NCI-H1417 treated with DMSO at 0.1 percent for 48 hours (cell line): ENCODE measurements around the gene MADD.

Experiments used
- DNase-seq: peaks from one replicate; lab custom pipeline; 2025; lab: John Stamatoyannopoulos, UW

MADD gene

GRCh38 chr11:47269829-47270305 lies at the start of gene MADD:
Gene MADD, plus strand, starts transcription at chr11:47270133.
- no peak for DNase-seq

- DNase-seq: no peak
Measured at GRCh38 chr11:47220401-47220821, 49.5 kb upstream of the MADD start.

DNA sequence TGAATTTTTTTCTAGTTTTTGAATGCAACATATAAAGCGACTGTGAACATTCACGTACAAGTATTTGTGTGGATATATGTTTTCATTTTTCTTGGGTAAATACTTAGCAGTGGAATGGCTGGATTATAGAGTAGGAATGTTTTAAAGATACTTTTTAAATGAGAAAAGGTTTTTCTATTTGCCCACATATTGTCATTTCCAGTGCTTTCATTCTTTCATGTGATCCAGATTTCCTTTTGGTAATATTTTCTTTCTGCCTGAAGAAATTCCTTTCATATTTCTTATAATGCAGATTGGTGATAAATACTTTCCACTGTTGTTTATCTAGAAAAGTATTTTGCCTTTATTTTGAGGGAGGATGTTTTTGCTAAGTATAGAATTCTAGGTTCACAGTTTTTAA lies 47.2 kb upstream of the MADD start:
- no peak for DNase-seq

DNA sequence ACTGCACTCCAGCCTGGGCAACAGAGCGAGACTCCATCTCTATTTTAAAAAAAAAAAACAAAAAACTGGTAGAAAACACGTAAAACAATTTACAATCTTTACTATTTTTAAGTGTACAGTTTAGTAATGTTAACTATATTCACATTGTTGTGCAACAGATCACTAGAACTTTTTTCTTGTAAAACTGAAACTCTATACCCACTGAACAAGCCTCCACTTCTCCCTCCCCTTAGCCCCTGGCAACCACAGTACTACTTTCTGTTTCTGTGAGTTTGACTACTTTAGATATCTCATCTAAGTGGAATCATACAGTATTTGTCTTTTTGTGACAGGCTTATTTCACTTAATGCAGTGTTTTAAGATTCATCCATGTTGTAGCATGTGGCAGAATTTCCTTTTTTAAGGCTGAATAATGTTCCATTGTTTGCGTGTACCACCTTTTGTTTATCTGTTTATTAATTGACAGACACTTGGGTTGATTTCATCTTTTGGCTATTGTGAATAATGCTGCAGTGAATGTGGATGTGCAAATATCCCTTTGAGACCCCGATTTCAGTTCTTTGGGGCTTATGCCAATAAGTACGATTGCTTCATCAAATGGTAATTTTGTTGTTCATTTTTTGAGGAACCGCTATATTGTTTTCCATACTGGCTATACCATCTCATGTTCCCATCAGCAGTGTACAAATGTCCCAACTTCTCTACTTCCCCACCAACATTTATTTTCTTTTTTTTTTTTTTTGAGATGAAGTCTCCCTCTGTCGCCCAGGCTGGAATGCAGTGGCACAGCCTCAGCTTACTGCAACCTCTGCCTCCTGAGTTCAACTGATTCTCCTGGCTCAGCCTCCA lies 44.2 kb upstream of the MADD start:
- no peak for DNase-seq

DNA sequence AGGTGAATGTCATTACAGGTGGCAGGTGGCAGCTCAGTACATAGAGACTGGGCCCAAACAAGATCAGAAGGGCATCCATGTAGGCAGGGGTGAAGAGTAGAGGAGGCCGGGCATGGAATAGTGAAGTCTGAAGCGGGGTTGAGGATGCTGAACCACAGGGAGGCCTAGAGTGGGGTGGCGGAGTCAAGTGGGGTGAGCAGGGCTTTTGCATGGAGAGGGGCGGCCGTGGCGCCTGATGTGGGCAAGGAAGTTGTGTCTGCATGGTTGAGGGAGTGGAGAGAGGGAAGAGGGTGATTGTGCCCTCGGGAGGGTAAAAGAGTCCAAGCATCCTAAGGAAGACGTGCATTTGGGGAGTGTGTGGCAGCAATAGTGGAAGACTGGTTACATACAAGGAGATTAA lies 40.8 kb upstream of the MADD start:
- DNase-seq: no peak

DNA sequence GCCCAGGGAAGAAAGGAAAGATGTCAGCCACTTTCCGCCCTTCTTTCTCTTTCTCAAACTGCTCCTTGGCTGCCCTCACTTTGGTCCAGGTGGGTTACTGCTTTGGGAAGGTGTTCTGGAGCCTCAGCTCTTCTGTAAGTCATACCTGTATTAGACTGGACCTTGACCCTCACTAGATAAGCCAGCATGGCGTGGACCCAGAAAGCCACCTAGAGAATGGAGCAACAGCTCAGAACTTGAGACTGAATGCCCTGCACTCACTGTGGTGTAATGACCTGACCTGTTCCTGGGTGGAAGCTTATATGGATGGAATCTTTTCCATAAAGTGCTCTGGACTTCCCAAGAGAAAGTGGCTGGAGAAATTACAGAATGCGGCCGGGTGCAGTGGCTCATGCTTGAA lies 36.9 kb upstream of the MADD start:
- no peak for DNase-seq

DNA sequence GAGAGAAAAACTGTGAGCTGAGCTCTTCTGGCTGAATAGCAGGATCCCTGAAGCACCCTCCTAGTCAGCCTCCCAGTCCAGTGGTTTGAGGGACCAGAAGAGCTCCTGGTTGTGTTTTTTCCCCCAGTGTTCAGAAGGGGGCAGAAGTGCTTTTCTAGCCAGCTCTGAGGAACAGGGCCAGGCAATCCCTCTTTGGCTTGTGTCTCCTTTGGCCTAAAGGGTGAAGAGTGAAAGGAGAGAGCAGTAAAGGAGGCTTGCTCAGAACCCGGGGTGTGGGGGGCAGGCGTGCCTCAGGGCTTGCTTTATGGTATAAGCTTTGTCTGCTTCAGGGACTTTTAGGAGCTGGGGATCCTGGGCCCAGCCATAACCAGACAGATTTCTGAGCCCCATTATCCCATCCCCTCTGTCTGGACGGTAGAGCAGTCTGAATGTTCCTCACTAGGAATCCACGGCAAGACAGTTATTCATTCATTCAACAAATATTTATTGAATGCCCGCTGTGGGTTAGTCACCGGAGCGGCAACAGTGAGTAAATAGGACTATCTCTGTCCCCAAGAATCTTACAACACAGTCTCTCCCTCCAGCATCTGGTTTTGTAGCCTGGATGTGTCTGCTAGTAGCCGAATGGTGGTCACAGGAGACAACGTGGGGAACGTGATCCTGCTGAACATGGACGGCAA lies 35.8 kb upstream of the MADD start:
- no peak for DNase-seq

GRCh38 chr11:47234669-47235100 lies 35.2 kb upstream of the MADD start:
- DNase-seq: no peak

GRCh38 chr11:47235163-47235562 lies 34.8 kb upstream of the MADD start:
- DNase-seq: no peak

DNA sequence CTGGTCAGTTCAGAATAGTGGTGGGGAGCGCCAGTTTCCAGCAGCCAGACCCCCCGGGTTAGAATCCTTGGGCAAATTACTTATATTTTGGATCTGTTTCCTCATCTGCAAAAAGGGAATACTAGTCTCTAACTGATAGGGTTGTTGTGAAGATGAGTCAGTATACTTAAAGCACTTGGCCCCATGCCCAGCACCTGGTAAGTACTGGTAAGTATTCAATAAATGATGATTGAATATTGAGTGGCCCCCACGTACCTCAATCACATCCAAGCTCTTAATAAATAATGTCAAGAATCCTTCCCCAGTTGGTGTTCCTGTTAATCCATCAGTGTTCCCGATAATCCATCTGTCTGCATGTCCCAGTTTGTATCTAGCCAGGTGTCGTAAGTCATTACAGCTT lies 33.5 kb upstream of the MADD start:
- no peak for DNase-seq

- no peak for DNase-seq
Measured at GRCh38 chr11:47239852-47240251, 30.1 kb upstream of the MADD start.

DNA sequence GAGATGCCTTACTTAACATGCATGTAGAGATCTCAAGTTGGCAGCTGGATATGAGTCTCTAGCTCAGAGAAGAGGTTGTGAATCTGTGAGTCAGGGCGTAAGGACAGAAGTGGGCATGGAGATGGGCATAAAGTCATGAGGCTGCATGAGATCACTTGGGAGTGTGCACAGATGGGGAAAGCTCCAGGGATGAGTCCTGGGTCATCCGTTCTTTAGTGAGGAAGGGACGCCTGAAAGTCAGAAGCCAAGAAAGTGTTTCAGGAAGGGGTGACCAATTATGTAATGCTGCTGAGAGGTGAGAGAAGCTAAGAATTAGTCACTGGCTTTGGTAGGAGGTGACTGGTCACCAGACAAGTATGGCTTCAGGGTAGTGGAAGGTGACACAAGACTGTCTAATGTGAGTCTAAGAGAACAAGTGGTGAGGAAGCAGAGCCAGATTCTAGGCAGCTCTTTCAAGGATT lies 28.1 kb upstream of the MADD start:
- no peak for DNase-seq

- no peak for DNase-seq
Measured at GRCh38 chr11:47242596-47243192, 27.2 kb upstream of the MADD start.

DNA sequence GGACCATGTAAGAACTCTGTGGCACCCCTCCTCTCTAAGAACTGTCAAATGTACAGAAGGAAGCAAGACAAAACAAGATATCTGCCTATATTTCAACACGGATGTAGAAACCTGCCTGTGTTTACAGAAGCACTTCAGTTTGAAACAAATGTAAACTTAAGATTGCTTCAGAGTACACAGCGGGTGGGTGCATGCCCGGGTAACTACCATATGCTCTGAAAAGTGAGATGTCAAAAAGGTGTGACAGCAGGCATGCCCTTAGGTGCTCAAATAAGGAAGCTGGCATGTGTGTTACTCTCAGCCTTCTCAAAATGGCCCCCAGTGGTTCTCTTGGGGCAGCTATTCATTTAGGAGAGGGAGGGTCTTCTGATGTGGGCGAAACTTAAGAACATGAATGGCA lies 26.5 kb upstream of the MADD start:
- no peak for DNase-seq

GRCh38 chr11:47244448-47245350 lies 25.2 kb upstream of the MADD start:
- no peak for DNase-seq

DNA sequence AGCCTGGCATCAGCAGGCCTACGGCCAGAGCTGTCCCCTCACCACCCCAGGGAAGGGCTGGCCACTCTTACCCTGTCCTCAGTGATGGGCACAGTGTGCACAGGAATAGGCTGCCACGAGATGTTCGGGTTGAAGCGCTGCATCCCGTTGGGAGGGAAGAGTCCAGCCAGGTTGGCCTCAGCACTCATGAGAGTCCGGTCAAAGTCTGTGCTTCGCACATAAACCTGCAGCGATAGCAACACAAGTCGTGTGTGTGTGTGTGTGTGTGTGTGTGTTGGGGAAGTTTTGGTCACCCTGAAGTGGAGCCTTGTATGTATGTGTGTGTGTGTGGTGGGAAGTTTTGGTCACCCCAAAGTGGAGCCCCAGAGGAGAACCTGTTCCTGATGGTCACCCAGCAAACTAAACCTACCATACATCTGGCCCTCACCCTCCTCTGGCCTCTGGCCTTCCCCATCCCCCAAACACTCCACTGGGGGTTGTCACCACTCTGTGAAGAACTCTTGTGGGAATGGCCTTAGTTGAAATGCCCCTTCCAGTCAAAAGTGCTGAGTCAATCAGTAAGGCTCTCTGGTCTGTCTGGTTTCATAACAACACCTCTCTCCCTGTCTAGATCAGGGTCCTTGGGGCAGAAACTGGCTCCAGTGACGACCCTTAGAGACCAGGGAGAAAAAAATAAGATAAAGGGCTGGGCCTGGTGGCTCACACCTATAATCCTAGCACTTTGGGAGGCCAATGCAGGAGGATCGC lies 24.1 kb upstream of the MADD start:
- DNase-seq: no peak

DNA sequence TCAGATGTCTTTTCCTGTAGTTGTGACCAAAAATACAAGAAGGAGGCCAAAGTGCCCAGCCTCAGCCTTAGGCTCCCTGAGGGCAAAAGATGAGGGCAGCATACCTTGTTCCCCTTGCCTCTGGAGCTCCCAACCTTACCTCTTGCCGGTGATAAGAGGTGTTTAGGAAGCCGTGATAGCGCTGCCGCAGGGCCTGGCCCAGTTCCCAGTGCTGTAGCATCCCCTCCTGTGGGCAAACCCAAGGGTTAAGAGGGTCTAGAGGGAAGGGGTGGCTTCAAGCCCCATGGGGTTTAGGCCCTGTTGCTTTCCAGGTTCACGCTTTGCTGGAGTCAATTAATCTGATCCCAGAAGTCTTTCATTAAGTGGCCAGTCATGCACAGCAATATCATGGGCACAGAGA lies 22.4 kb upstream of the MADD start:
- DNase-seq: no peak

- DNase-seq: no peak
Measured at GRCh38 chr11:47248304-47248663, 21.6 kb upstream of the MADD start.

GRCh38 chr11:47248664-47249377 lies 21.1 kb upstream of the MADD start, which contains the start of gene ACP2:
Gene ACP2, minus strand, starts transcription at chr11:47248814. Its CDS starts 25 bp downstream, at chr11:47248789.
- peak; percentile 57 for DNase-seq

DNA sequence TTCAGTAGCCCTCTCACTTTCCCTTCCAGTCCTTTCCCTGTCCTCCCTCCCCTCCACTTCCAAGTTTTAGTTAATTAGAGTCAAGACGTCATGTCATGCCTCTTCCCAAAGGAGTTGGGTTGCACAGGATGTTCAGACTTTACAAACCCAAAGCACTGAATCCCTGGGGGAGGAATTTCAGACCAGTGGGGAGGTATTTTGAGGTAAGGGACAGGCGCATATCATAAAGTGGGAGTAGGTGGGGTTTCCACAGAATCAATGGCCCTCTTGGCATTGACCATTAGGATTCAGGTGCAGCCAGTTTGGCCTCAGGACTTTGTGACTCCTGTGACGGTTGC lies 20.6 kb upstream of the MADD start:
- DNase-seq: no peak
